SK-N-SH (cell line): ENCODE data around the gene MBTPS2.

Experiments used
- CHD2 ChIP-seq: fragments of 150-350 bp; IDR thresholded peaks from 2 replicates; pipeline ENCODE4 v1.6.1; 2018; ENCODE audit warnings: low read length; ENCODE audit not compliant: partially characterized antibody
- FOXM1 ChIP-seq: IDR thresholded peaks from 2 replicates; pipeline ENCODE4 v1.4.0; 2012; ENCODE audit warnings: low read depth, mild to moderate bottlenecking
- GABPA ChIP-seq: IDR thresholded peaks from 2 replicates; pipeline ENCODE4 v1.4.0; 2012; ENCODE audit warnings: low read depth, mild to moderate bottlenecking
- MAX ChIP-seq: IDR thresholded peaks from 2 replicates; pipeline ENCODE4 v1.4.0; 2012; ENCODE audit warnings: low read depth
- MXI1 ChIP-seq: IDR thresholded peaks from 2 replicates; pipeline ENCODE4 v1.6.1; 2012; ENCODE audit warnings: mild to moderate bottlenecking, low read depth, low read length, improper control_type of control experiment
- NFIC ChIP-seq: IDR thresholded peaks from 2 replicates; pipeline ENCODE4 v1.4.0; 2012; ENCODE audit warnings: borderline replicate concordance
- NRF1 ChIP-seq: IDR thresholded peaks from 2 replicates; pipeline ENCODE4 v1.6.1; 2012; ENCODE audit warnings: low read depth, mild to moderate bottlenecking, low read length
- RAD21 ChIP-seq: IDR thresholded peaks from 2 replicates; pipeline ENCODE4 v1.6.1; 2012; ENCODE audit warnings: mild to moderate bottlenecking, low read length
- SIN3A ChIP-seq: IDR thresholded peaks from 2 replicates; pipeline ENCODE4 v1.6.1; 2012; ENCODE audit warnings: low read depth, mild to moderate bottlenecking, low read length, moderate library complexity, borderline replicate concordance
- TEAD4 ChIP-seq: IDR thresholded peaks from 2 replicates; pipeline ENCODE4 v1.4.0; 2012; ENCODE audit warnings: mild to moderate bottlenecking, borderline replicate concordance; ENCODE audit not compliant: insufficient read depth
- USF2 ChIP-seq: fragments of 150-350 bp; IDR thresholded peaks from 2 replicates; pipeline ENCODE4 v1.6.1; 2017; ENCODE audit warnings: antibody characterized with exemption, low read length, low read depth, borderline replicate concordance
- YY1 ChIP-seq: IDR thresholded peaks from 2 replicates; pipeline ENCODE4 v1.4.0; 2012; ENCODE audit warnings: low read depth, mild to moderate bottlenecking
- ZBTB33 ChIP-seq: IDR thresholded peaks from 2 replicates; pipeline ENCODE4 v1.4.0; 2012; ENCODE audit warnings: low read depth, borderline replicate concordance
- TF ChIP-seq, protein P1 (sequence below): fragments of 200-600 bp; sonication (generic); IDR thresholded peaks from 2 replicates; pipeline ENCODE4 v1.6.1; 2017; ENCODE audit warnings: antibody characterized with exemption, mild to moderate bottlenecking, moderate library complexity

GRCh38 chrX:21905313-21905712, 65.9 kb downstream of the MBTPS2 start:
- no peak for TF ChIP-seq RAD21
- no peak for TF ChIP-seq CHD2
- TF ChIP-seq MAX, result no peak
- TF ChIP-seq, protein P1, sequence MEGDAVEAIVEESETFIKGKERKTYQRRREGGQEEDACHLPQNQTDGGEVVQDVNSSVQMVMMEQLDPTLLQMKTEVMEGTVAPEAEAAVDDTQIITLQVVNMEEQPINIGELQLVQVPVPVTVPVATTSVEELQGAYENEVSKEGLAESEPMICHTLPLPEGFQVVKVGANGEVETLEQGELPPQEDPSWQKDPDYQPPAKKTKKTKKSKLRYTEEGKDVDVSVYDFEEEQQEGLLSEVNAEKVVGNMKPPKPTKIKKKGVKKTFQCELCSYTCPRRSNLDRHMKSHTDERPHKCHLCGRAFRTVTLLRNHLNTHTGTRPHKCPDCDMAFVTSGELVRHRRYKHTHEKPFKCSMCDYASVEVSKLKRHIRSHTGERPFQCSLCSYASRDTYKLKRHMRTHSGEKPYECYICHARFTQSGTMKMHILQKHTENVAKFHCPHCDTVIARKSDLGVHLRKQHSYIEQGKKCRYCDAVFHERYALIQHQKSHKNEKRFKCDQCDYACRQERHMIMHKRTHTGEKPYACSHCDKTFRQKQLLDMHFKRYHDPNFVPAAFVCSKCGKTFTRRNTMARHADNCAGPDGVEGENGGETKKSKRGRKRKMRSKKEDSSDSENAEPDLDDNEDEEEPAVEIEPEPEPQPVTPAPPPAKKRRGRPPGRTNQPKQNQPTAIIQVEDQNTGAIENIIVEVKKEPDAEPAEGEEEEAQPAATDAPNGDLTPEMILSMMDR, result no peak
- TF ChIP-seq NRF1, result no peak
- no peak for TF ChIP-seq SIN3A
- no peak for TF ChIP-seq NFIC
- no peak for TF ChIP-seq USF2
- TF ChIP-seq MXI1, result no peak
- no peak for TF ChIP-seq YY1
- TF ChIP-seq GABPA, result no peak
- TF ChIP-seq FOXM1, result no peak
- no peak for TF ChIP-seq ZBTB33
- TF ChIP-seq TEAD4, result no peak
